GM13976 (cell line): Measurements from ENCODE around the gene CHAC2.

ENCODE experiments used
- DNase-seq: peaks from one replicate; pipeline ENCODE4 v3.0.0; 2012; ENCODE audit warnings: low spot score
- CTCF ChIP-seq: IDR thresholded peaks from 2 replicates; pipeline ENCODE4 v1.5.1; 2012; ENCODE audit warnings: borderline replicate concordance, mild to moderate bottlenecking; ENCODE audit not compliant: insufficient read depth; ENCODE audit errors: extremely low read depth, missing control alignments, control extremely low read depth
- in situ Hi-C: fragments of 300-500 bp; cut with MboI; formaldehyde crosslinking; loops from one replicate; pipeline ENCODE4 v1.12.0; 2022; ENCODE audit warnings: low sequenced_read_pairs, mixed read lengths, inconsistent platforms; ENCODE audit not compliant: unreplicated experiment

CHAC2 gene

DNA sequence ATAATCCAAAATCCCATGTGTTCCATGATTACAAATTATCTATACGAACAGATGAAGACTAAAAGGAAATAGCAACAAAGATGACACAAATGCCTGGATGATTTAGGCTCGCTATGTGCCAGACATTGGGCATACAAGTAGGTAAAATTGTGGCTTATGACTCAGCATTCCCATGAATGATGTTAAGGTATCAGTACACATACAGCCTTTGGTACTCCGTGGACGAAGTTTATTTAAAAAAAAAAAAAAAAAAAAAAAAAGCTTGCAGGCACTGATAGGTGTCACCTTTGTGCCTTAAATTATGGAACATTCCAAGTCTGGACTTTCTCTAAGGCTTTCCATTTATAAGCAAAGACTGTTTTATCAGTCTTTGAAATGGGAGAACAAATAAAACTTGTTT, 2.7 kb downstream of the CHAC2 start:
- TF ChIP-seq CTCF: no peak
- in situ Hi-C loops: no loop called here
- DNase-seq: no peak

DNA sequence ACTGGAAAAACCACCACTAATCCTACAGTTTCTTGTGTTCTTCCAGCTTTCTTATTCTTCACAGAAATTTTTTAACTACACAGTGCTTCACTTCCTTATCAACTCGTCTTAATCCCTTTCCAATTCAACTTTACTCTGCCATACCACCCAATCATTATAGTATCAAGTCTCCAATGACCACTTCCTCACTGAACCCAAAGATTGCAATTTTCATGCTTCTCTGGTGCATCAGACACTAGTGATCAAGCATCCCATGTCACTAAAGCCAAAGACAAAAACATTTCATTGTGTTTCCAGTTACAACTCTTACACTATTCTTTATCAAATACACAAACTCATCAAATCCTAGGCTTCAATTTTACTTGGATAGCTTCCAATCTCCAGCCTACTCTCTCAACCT, 9.5 kb downstream of the CHAC2 start:
- DNase-seq: no peak
- no peak for TF ChIP-seq CTCF
- in situ Hi-C loops: no loop called here

DNA sequence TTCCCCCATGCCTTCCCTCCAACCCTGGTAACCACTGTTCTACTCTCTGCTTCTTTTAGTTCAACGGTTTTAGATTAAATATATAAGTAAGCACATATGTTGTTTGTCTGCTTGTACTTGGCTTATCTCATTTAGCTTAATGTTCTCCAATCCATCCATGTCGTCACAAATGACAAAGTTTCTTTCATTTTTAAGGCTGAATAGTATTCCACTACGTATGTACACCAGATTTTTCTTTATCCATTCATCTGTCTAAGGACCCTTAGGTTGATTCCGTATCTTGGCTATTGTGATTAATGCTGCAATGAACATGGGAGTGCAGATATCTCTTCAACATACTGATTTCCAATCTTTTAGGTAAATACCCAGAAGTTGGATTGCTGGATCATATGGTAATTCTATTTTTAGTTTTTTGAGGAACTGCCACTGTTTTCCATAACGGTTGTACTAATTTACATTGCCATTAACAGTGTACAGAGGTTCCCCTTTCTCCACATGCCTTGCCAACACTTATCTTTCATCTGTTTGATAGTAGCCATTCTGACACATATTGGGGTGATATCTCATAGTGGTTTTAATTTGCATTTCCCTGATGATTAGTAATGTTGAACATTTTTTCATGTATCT, 11.0 kb downstream of the CHAC2 start:
- in situ Hi-C loops: no loop called here
- no peak for TF ChIP-seq CTCF
- no peak for DNase-seq

- TF ChIP-seq CTCF: no peak
- no peak for DNase-seq
- in situ Hi-C loops: no loop called here
Measured at GRCh38 chr2:53780056-53780455, 12.5 kb downstream of the CHAC2 start.

GRCh38 chr2:53782676-53783075, 15.1 kb downstream of the CHAC2 start:
- no peak for TF ChIP-seq CTCF
- in situ Hi-C loops: no loop called here
- no peak for DNase-seq

DNA sequence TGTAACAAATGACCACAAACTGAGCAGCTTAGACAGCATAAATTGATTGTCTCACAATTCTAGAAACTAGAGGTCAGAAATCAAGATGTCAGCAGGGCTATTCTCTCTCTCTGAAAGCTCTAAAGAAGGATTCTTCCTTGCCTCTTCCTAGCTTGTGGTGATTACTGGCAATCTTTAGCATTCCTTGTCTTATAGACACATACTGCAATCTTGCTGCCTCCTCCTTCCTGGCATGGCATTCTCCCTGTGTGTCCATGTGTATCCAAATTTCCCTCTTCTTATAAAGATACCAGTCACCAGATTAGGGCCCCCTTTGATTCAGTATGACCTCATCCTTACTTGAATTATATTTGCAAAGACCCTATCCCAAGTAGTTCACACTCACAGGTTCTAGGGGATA, 16.8 kb downstream of the CHAC2 start:
- no peak for DNase-seq
- in situ Hi-C loops: no loop called here
- no peak for TF ChIP-seq CTCF
